ENCODE measurements around the gene NRAP. TPM values are rescaled to one million over a fixed set of nuclear protein-coding genes. Genes with fewer than 3 reads are reported as not detected.

Gene NRAP
- total and polyA plus RNA-seq, 2 of the 8 experiments (the other 6 are each of a cell fraction or from before 2014, with no cell fraction given) = not detected

DNA sequence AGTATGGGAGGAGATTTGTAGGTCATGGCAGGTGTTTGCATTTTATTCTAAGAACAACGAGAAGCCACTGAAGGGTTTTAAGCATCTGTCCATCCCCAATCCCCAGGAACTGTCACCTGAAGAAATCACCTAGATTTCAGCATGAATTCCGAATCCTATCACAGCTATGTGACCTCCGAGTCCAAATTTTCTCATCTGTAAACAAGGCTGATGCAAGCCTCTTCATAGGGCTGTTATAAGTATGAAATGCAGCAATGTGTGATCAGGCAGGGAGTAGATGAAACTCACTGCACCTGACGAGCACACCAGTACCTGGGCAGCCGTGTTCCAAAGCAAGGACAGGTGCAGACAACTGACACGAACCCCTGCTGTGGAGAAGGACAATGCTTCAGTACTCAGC lies 97.0 kb downstream of the NRAP start:
- no peak overlapping the region for H3K4me3 ChIP-seq (ENCODE audit: extremely low read depth in 1 of 4, insufficient read depth in 2 of 4, low read depth in 3 of 4, low read length in 4 of 4)
- POLR2A ChIA-PET (ENCODE audit: partially characterized antibody) = no interaction called here
- no peak overlapping the region for H2BK5ac ChIP-seq (ENCODE audit: low read depth, low read length)
- peaks cover 10 to 19% (median 13%) of the 10 kb centered on the region in 4 experiments for H3K27me3 ChIP-seq (replicated peaks in 1 of 4; ENCODE audit: control insufficient read depth in 3 of 4, extremely low read depth in 1 of 4, insufficient read depth in 3 of 4, low read length in 3 of 4)
- H3K4me1 ChIP-seq (replicated peaks in 1 of 4; ENCODE audit: control insufficient read depth in 3 of 4, insufficient read depth in 4 of 4, low read length in 3 of 4) = peaks cover 0 to 3% (median 1%) of the 10 kb centered on the region in 4 experiments; a peak in 2 of 7 replicates
- no peak overlapping the region for H3K14ac ChIP-seq (ENCODE audit: insufficient read length)
- CTCF ChIA-PET (ENCODE audit: partially characterized antibody) = interaction anchor here (0.8 to 1.5 kb wide), 3 partner anchors 9 to 63 kb away, joined by 3 read pairs; no protein-coding TSS in a partner anchor
- no peaks in the 10 kb centered on the region for H3K23me2 ChIP-seq (ENCODE audit: low read depth, low read length)
- no peak overlapping the region for H2AFZ ChIP-seq (ENCODE audit: low read length)
- peaks cover 0 to 2% of the 10 kb centered on the region in 2 experiments for H4K20me1 ChIP-seq (replicated peaks in 1 of 2; ENCODE audit: control insufficient read depth in 1 of 2, insufficient read depth in 2 of 2, low read length in 2 of 2)
- H3K4ac ChIP-seq (replicated peaks; ENCODE audit: insufficient read length, low read depth, low read length) = no peak overlapping the region
- H2BK20ac ChIP-seq (ENCODE audit: low read length) = no peak overlapping the region
- FAIRE-seq = no peak
- H3K9me3 ChIP-seq (ENCODE audit: insufficient read depth in 2 of 2, low read depth in 1 of 2, low read length in 1 of 2) = no peaks in the 10 kb centered on the region
- 86% methylated on average over 6 of the region's 6 CpGs; no CpG with 5 or more reads in 1 of the 2 experiments for WGBS, 2 experiments (ENCODE audit: extremely low coverage in 1 of 2, insufficient coverage in 1 of 2, insufficient read length in 1 of 2, insufficient replicate concordance in 2 of 2, low coverage in 1 of 2, low lambda C conversion rate in 2 of 2, missing lambda C conversion rate in 1 of 2)
- H2AK5ac ChIP-seq (ENCODE audit: low read depth, low read length) = no peak overlapping the region
- no peak overlapping the region for H3K4me2 ChIP-seq (ENCODE audit: insufficient read depth in 1 of 2, low read depth in 2 of 2, low read length in 2 of 2)
- H2BK15ac ChIP-seq (ENCODE audit: low read length) = no peak overlapping the region
- no peaks in the 10 kb centered on the region for H3K79me1 ChIP-seq (ENCODE audit: low read depth, low read length)
- no peak overlapping the region for H4K8ac ChIP-seq (ENCODE audit: extremely low read depth, insufficient read depth, low read length)
- H4K91ac ChIP-seq (replicated peaks; ENCODE audit: insufficient read length, low read length) = no peak overlapping the region
- no peak overlapping the region for H3K9ac ChIP-seq (replicated peaks in 1 of 4; ENCODE audit: extremely low read depth in 1 of 4, low read depth in 3 of 4, low read length in 3 of 4)
- no peak overlapping the region for H2BK12ac ChIP-seq (ENCODE audit: low read depth, low read length)
- H3K18ac ChIP-seq (ENCODE audit: extremely low read depth, low read length) = no peak overlapping the region
- no peak overlapping the region for H4K5ac ChIP-seq (ENCODE audit: insufficient read length, low read depth, low read length)
- no peak overlapping the region for H3K23ac ChIP-seq (ENCODE audit: insufficient read length)
- H3K79me2 ChIP-seq (ENCODE audit: control insufficient read depth in 1 of 2, insufficient read depth in 2 of 2, low read length in 2 of 2) = no peaks in the 10 kb centered on the region
- no peak overlapping the region for H3K27ac ChIP-seq (ENCODE audit: low read depth, low read length)
- no peak overlapping the region for H2BK120ac ChIP-seq (replicated peaks; ENCODE audit: low read depth, low read length)
- no peak overlapping the region for H3K56ac ChIP-seq (replicated peaks; ENCODE audit: insufficient read length, low read depth, low read length)
- no peaks in the 10 kb centered on the region for H3K36me3 ChIP-seq (ENCODE audit: control insufficient read depth in 2 of 4, insufficient read depth in 4 of 4, low read length in 3 of 4)
- no peak for DNase-seq (ENCODE audit: low read depth in 1 of 2, low spot score in 2 of 2)
- TF ChIP-seq, protein P1, sequence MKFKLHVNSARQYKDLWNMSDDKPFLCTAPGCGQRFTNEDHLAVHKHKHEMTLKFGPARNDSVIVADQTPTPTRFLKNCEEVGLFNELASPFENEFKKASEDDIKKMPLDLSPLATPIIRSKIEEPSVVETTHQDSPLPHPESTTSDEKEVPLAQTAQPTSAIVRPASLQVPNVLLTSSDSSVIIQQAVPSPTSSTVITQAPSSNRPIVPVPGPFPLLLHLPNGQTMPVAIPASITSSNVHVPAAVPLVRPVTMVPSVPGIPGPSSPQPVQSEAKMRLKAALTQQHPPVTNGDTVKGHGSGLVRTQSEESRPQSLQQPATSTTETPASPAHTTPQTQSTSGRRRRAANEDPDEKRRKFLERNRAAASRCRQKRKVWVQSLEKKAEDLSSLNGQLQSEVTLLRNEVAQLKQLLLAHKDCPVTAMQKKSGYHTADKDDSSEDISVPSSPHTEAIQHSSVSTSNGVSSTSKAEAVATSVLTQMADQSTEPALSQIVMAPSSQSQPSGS (IDR thresholded peaks at IDR 0.05; ENCODE audit: low read length) = no peak
- TF ChIP-seq CEBPB (IDR thresholded peaks at IDR 0.05; ENCODE audit: low read depth, low read length) (no peak), KDM4A (IDR thresholded peaks at IDR 0.05; ENCODE audit: low read depth, low read length, severe bottlenecking) (no peak), POU5F1 (IDR thresholded peaks at IDR 0.05; ENCODE audit: low read depth, low read length) (no peak), YY1 (IDR thresholded peaks at IDR 0.05; ENCODE audit: low read depth, low read length) (no peak), KDM5A (IDR thresholded peaks at IDR 0.05; ENCODE audit: low read length) (no peak), ZNF274 (IDR thresholded peaks at IDR 0.05; ENCODE audit: borderline replicate concordance, extremely low read depth, low read length) (no peak), ASH2L (IDR thresholded peaks at IDR 0.05; ENCODE audit: low read length) (no peak), TAF7 (optimal IDR thresholded peaks at IDR 0.05; ENCODE audit: borderline replicate concordance, low read depth, low read length) (no peak), NANOG (IDR thresholded peaks at IDR 0.05; ENCODE audit: insufficient read depth, low read depth, low read length, poor library complexity, severe bottlenecking) (no peak), HDAC2 (IDR thresholded peaks at IDR 0.05; ENCODE audit: borderline replicate concordance in 1 of 2, low read depth in 2 of 2, low read length in 2 of 2) (no peak), SUZ12 (IDR thresholded peaks at IDR 0.05; ENCODE audit: low read length) (no peak)
